Endothelial cell of umbilical vein (primary cell): ENCODE results near the gene FSHB. TPM values are rescaled to one million over a fixed set of nuclear protein-coding genes. Genes with fewer than 3 reads are reported as not detected.

Experiments
- BruUV-seq: library from RNA; stranded (reverse); fragments of 400-500 nt; replicated peaks from 2 replicates; lab custom pipeline; 2021; lab: Mats Ljungman, UMichigan
- CTCF ChIA-PET: fragments of 300-600, 350-600 bp; sonication (Branson Sonifier 250); formaldehyde crosslinking; loops from one replicate; lab custom pipeline; 2021; ENCODE audit warnings: antibody characterized with exemption, inconsistent platforms; lab: Charles Lee
- POLR2A ChIA-PET: fragments of 300-600, 350-600 bp; sonication (Branson Sonifier 250); formaldehyde crosslinking; loops from one replicate; lab custom pipeline; 2021; ENCODE audit warnings: antibody characterized with exemption, inconsistent platforms; lab: Charles Lee
- DNase-seq: peaks from one replicate; pipeline ENCODE4 v3.0.0-alpha.2; 2011; ENCODE audit warnings: low read depth, low spot score
- FAIRE-seq: peaks from 2 replicates; lab custom pipeline; 2011; peaks lifted over from hg19 to GRCh38; lab: Jason Lieb, UNC
- H2AFZ ChIP-seq: 2 replicates; pipeline ENCODE4 v1.6.0; 2012; ENCODE audit warnings: low read depth, low read length, control low read depth, inconsistent platforms
- H3K27ac ChIP-seq: 2 replicates; pipeline ENCODE4 v1.5.1; 2011; ENCODE audit warnings: low read depth, mild to moderate bottlenecking, control low read depth, low read length, moderate library complexity; ENCODE audit not compliant: insufficient read depth
- H3K27me3 ChIP-seq, 2 experiments: 2 replicates each; pipeline versions ENCODE4 v1.6.0 to v1.6.1; 2011; ENCODE audit warnings: low read length in 2 of 2, mixed read lengths in 1 of 2; ENCODE audit not compliant: control insufficient read depth in 2 of 2, insufficient read depth in 2 of 2
- H3K36me3 ChIP-seq, 2 experiments: 2 replicates in 1 of 2; 3 replicates in 1 of 2; pipeline ENCODE4 v1.5.1; 2011; ENCODE audit warnings: low read length in 2 of 2, mild to moderate bottlenecking in 1 of 2, moderate library complexity in 1 of 2; ENCODE audit not compliant: control insufficient read depth in 2 of 2, insufficient read depth in 2 of 2; ENCODE audit errors: extremely low read depth in 1 of 2
- H3K4me1 ChIP-seq: 3 replicates; pipeline ENCODE4 v1.5.1; 2011; ENCODE audit warnings: mild to moderate bottlenecking, low read length; ENCODE audit not compliant: control insufficient read depth, insufficient read depth; ENCODE audit errors: extremely low read depth
- H3K4me2 ChIP-seq: 2 replicates; pipeline ENCODE4 v1.6.1; 2011; ENCODE audit warnings: low read length, control low read depth, mixed read lengths; ENCODE audit not compliant: insufficient read depth
- H3K4me3 ChIP-seq, 3 experiments: fragments of 200-600 bp in 1 of 3; sonication (generic), shearing (Covaris generic) in 1 of 3; replicated peaks in 1 of 3; 2 replicates each; pipeline ENCODE4 v1.5.1; 2011 to 2016; ENCODE audit warnings: control low read depth in 3 of 3, low read length in 3 of 3, mild to moderate bottlenecking in 2 of 3, inconsistent platforms in 1 of 3, low read depth in 1 of 3, moderate library complexity in 1 of 3; ENCODE audit not compliant: insufficient read depth in 1 of 3
- H3K79me2 ChIP-seq: 2 replicates; pipeline ENCODE4 v1.6.0; 2012; ENCODE audit warnings: low read length, inconsistent platforms; ENCODE audit not compliant: control insufficient read depth, insufficient read depth
- H3K9ac ChIP-seq: replicated peaks from 2 replicates; pipeline ENCODE3; 2011; ENCODE audit warnings: low read length, control low read depth; ENCODE audit not compliant: insufficient read depth; ENCODE audit errors: extremely low read depth
- H3K9me1 ChIP-seq: replicated peaks from 3 replicates; pipeline ENCODE4 v1.6.0; 2011; ENCODE audit warnings: mild to moderate bottlenecking, low read length; ENCODE audit not compliant: control insufficient read depth, insufficient read depth; ENCODE audit errors: extremely low read depth
- H3K9me3 ChIP-seq: replicated peaks from 2 replicates; pipeline ENCODE4 v1.5.1; 2012; ENCODE audit warnings: low read length, inconsistent platforms; ENCODE audit not compliant: control insufficient read depth, insufficient read depth
- H4K20me1 ChIP-seq: replicated peaks from 2 replicates; pipeline ENCODE3; 2011; ENCODE audit warnings: mild to moderate bottlenecking, low read length; ENCODE audit not compliant: control insufficient read depth, insufficient read depth; ENCODE audit errors: extremely low read depth
- CTCF ChIP-seq, 2 donors: IDR thresholded peaks; 1 replicate in 1 of 2; 2 replicates in 1 of 2; pipeline ENCODE4 v1.5.1; 2011; ENCODE audit warnings: low read length in 2 of 2, mild to moderate bottlenecking in 2 of 2, moderate library complexity in 2 of 2, control low read depth in 1 of 2, inconsistent platforms in 1 of 2, low read depth in 1 of 2; ENCODE audit not compliant: insufficient read depth in 1 of 2; ENCODE audit errors: extremely low read depth in 1 of 2
- EZH2 ChIP-seq: IDR thresholded peaks from 2 replicates; pipeline ENCODE4 v1.6.1; 2012; ENCODE audit warnings: borderline replicate concordance, low read depth, mild to moderate bottlenecking, moderate library complexity, low read length, inconsistent platforms; ENCODE audit not compliant: severe bottlenecking
- FOS ChIP-seq: IDR thresholded peaks from 2 replicates; pipeline ENCODE4 v1.6.1; 2011; ENCODE audit warnings: mild to moderate bottlenecking, low read length, moderate library complexity, borderline replicate concordance; ENCODE audit not compliant: insufficient read depth
- GATA2 ChIP-seq: IDR thresholded peaks from 2 replicates; pipeline ENCODE4 v1.7.0; 2011; ENCODE audit warnings: low read depth, mild to moderate bottlenecking, moderate library complexity, mixed read lengths, low read length; ENCODE audit not compliant: insufficient read length, insufficient read depth
- JUN ChIP-seq: IDR thresholded peaks from 2 replicates; pipeline ENCODE4 v1.6.1; 2011; ENCODE audit warnings: borderline replicate concordance, low read depth; ENCODE audit not compliant: insufficient read length, insufficient read depth
- MYC ChIP-seq: IDR thresholded peaks from one replicate; pipeline ENCODE4 v1.6.1; 2011; ENCODE audit warnings: mild to moderate bottlenecking, low read depth, low read length
- POLR2A ChIP-seq: IDR thresholded peaks from 2 replicates; pipeline ENCODE4 v1.6.1; 2012; ENCODE audit warnings: low read depth, mild to moderate bottlenecking, control low read depth, low read length
- POLR2AphosphoS5 ChIP-seq: IDR thresholded peaks from 2 replicates; pipeline ENCODE4 v1.6.1; 2012; ENCODE audit warnings: low read depth, mild to moderate bottlenecking, control low read depth, low read length, moderate library complexity; ENCODE audit not compliant: insufficient read depth
- dilution Hi-C: fragments of 300-500 bp; cut with MboI; formaldehyde crosslinking; loops from one replicate; pipeline ENCODE4 v1.15.0; 2019; ENCODE audit warnings: low sequenced_read_pairs; ENCODE audit not compliant: extremely low pct_ligation_motif_present
- intact Hi-C: fragments of 100-400 bp; cut with micrococcal nuclease; formaldehyde crosslinking; loops from one replicate; pipeline ENCODE4 v1.10.0; 2022
- polyA plus RNA-seq, 4 experiments: library from polyadenylated mRNA; depleted of rRNA in 3 of 4; stranded (reverse) in 3 of 4; unstranded in 1 of 4; fragments of >200 nt; gene quantifications; 2 replicates each; pipeline versions ENCODE4 v1.2.1 to v1.2.3, GENCODE V29; 2011 to 2012; ENCODE audit warnings: missing spikeins in 1 of 4
- total RNA-seq: library from RNA; stranded (reverse); gene quantifications from 2 replicates; pipeline ENCODE4 v1.2.3, GENCODE V29; 2021
- TF ChIP-seq, protein P1 (sequence below): IDR thresholded peaks from 2 replicates; pipeline ENCODE4 v1.6.1; 2011; ENCODE audit not compliant: insufficient read depth, insufficient read length

The FSHB gene
- total and polyA plus RNA-seq, 2 donors (not counting 3 experiments of a cell fraction or from before 2014, with no cell fraction given): not detected

GRCh38 chr11:30258679-30259078 is 27.9 kb downstream of the FSHB start:
- H2AFZ ChIP-seq: no peak overlapping the region
- CTCF ChIA-PET: no interaction called here
- no peak overlapping the region for H3K27ac ChIP-seq
- no peaks in the 10 kb centered on the region for H4K20me1 ChIP-seq
- no peaks in the 10 kb centered on the region for H3K4me1 ChIP-seq
- H3K4me3 ChIP-seq: no peak overlapping the region
- H3K9ac ChIP-seq: no peak overlapping the region
- dilution Hi-C loops (no loop called here), intact Hi-C loops (no loop called here)
- H3K9me1 ChIP-seq: no peaks in the 10 kb centered on the region
- H3K4me2 ChIP-seq: no peak overlapping the region
- TF ChIP-seq MYC (no peak), EZH2 (no peak), POLR2AphosphoS5 (no peak), CTCF (IDR thresholded peaks at IDR 0.05; ENCODE audit: extremely low read depth in 1 of 2, insufficient read depth in 1 of 2, low read depth in 1 of 2, low read length in 2 of 2) (no peak)
- TF ChIP-seq, protein P1, sequence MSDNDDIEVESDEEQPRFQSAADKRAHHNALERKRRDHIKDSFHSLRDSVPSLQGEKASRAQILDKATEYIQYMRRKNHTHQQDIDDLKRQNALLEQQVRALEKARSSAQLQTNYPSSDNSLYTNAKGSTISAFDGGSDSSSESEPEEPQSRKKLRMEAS: no peak
- no peaks in the 10 kb centered on the region for H3K36me3 ChIP-seq
- POLR2A ChIA-PET: no interaction called here
- H3K9me3 ChIP-seq: no peaks in the 10 kb centered on the region
- BruUV-seq: no TSS peak
- FAIRE-seq (no peak), DNase-seq (no peak)
- H3K79me2 ChIP-seq: no peaks in the 10 kb centered on the region
- H3K27me3 ChIP-seq: no peaks in the 10 kb centered on the region

DNA sequence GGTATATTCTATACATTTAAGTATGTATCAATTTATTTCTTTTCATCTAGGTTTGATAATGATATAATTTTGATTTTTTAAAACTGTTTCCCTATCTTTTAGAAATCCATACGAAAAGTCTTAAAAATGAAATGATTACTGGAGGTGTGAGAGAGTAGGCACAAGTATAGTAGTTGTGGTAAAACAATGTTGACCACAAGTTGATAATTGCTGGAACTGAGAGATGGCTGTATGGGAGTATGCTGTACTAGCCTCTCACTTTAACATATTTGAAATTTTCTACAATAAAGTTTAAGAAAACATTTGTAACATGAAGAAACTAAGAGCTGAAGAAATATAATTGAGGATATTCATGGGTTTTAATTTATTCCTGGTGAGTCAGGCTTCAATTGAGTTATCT is 30.0 kb downstream of the FSHB start:
- no TSS peak for BruUV-seq

More for the DNA sequence above, 30.0 kb downstream of the FSHB start:
- H3K4me1 ChIP-seq: no peaks in the 10 kb centered on the region
- no peak overlapping the region for H3K4me2 ChIP-seq
- H3K9ac ChIP-seq: no peak overlapping the region
- no peaks in the 10 kb centered on the region for H3K27me3 ChIP-seq
- dilution Hi-C loops (no loop called here), intact Hi-C loops (no loop called here)
- H3K36me3 ChIP-seq: no peaks in the 10 kb centered on the region
- H3K9me3 ChIP-seq: no peaks in the 10 kb centered on the region
- no peak overlapping the region for H2AFZ ChIP-seq
- H3K4me3 ChIP-seq: no peak overlapping the region
- POLR2A ChIA-PET: no interaction called here
- DNase-seq (no peak), FAIRE-seq (no peak)
- H3K27ac ChIP-seq: no peak overlapping the region
- H3K79me2 ChIP-seq: no peaks in the 10 kb centered on the region
- TF ChIP-seq JUN (no peak), CTCF (IDR thresholded peaks at IDR 0.05; ENCODE audit: extremely low read depth in 1 of 2, insufficient read depth in 1 of 2, low read depth in 1 of 2, low read length in 2 of 2) (no peak), GATA2 (no peak), POLR2A (no peak), EZH2 (no peak), POLR2AphosphoS5 (no peak), FOS (no peak)
- TF ChIP-seq, protein P1: no peak
- no peaks in the 10 kb centered on the region for H3K9me1 ChIP-seq
- CTCF ChIA-PET: no interaction called here
- H4K20me1 ChIP-seq: no peaks in the 10 kb centered on the region
